ENCODE measurements around the gene NUBP2.
A peak's percentile ranks its signal among the peaks of the same experiment; 100 is the strongest.

NUBP2 gene

GRCh38 chr16:1766231-1766630 is 16.5 kb upstream of the NUBP2 start:
- Histone ChIP-seq H3K4me3 (ENCODE audit: low read depth in 1 of 2, low read length in 2 of 2) (no peak overlapping the region), H3K36me3 (ENCODE audit: control insufficient read depth in 1 of 2, insufficient read depth in 2 of 2, low read length in 2 of 2) (peaks cover 21 to 68% of the 10 kb centered on the region in 2 donors), H3K27me3 (ENCODE audit: control insufficient read depth in 1 of 2, insufficient read depth in 2 of 2, low read length in 2 of 2) (no peaks in the 10 kb centered on the region), H3K9me3 (ENCODE audit: control insufficient read depth in 1 of 2, low read length in 2 of 2) (no peaks in the 10 kb centered on the region), H3K4me1 (ENCODE audit: control insufficient read depth in 1 of 2, insufficient read depth in 2 of 2, low read length in 2 of 2) (peaks cover 0 to 9% of the 10 kb centered on the region in 2 donors), H3K27ac (ENCODE audit: low read depth, low read length) (no peak overlapping the region), H3K9ac (ENCODE audit: low read depth in 1 of 2, low read length in 2 of 2) (no peak overlapping the region)

- Histone ChIP-seq H3K9ac (ENCODE audit: low read depth in 1 of 2, low read length in 2 of 2) (no peak overlapping the region), H3K4me1 (ENCODE audit: control insufficient read depth in 1 of 2, insufficient read depth in 2 of 2, low read length in 2 of 2) (peaks cover 0 to 9% of the 10 kb centered on the region in 2 donors), H3K27me3 (ENCODE audit: control insufficient read depth in 1 of 2, insufficient read depth in 2 of 2, low read length in 2 of 2) (no peaks in the 10 kb centered on the region), H3K4me3 (ENCODE audit: low read depth in 1 of 2, low read length in 2 of 2) (no peak overlapping the region), H3K27ac (ENCODE audit: low read depth, low read length) (no peak overlapping the region), H3K9me3 (ENCODE audit: control insufficient read depth in 1 of 2, low read length in 2 of 2) (no peaks in the 10 kb centered on the region), H3K36me3 (ENCODE audit: control insufficient read depth in 1 of 2, insufficient read depth in 2 of 2, low read length in 2 of 2) (peaks cover 21 to 67% of the 10 kb centered on the region in 2 donors)
These were observed 16.1 kb upstream of the NUBP2 start for GRCh38 chr16:1766701-1767100.

GRCh38 chr16:1767116-1767994 is 15.4 kb upstream of the NUBP2 start:
- Histone ChIP-seq H3K27ac (ENCODE audit: low read depth, low read length) (no peak overlapping the region), H3K4me1 (ENCODE audit: control insufficient read depth in 1 of 2, insufficient read depth in 2 of 2, low read length in 2 of 2) (peaks cover 0 to 16% of the 10 kb centered on the region in 2 donors), H3K9ac (ENCODE audit: low read depth in 1 of 2, low read length in 2 of 2) (no peak overlapping the region), H3K9me3 (ENCODE audit: control insufficient read depth in 1 of 2, low read length in 2 of 2) (no peaks in the 10 kb centered on the region), H3K27me3 (ENCODE audit: control insufficient read depth in 1 of 2, insufficient read depth in 2 of 2, low read length in 2 of 2) (no peaks in the 10 kb centered on the region), H3K36me3 (ENCODE audit: control insufficient read depth in 1 of 2, insufficient read depth in 2 of 2, low read length in 2 of 2) (peaks cover 15 to 62% of the 10 kb centered on the region in 2 donors), H3K4me3 (ENCODE audit: low read depth in 1 of 2, low read length in 2 of 2) (no peak overlapping the region)

- Histone ChIP-seq H3K9me3 (ENCODE audit: control insufficient read depth in 1 of 2, low read length in 2 of 2) (no peaks in the 10 kb centered on the region), H3K36me3 (ENCODE audit: control insufficient read depth in 1 of 2, insufficient read depth in 2 of 2, low read length in 2 of 2) (peaks cover 14 to 53% of the 10 kb centered on the region in 2 donors)
These were observed 14.5 kb upstream of the NUBP2 start for GRCh38 chr16:1768061-1768766.

GRCh38 chr16:1768767-1769401 is 13.9 kb upstream of the NUBP2 start:
- H3K27me3 ChIP-seq (ENCODE audit: control insufficient read depth in 1 of 2, insufficient read depth in 2 of 2, low read length in 2 of 2): no peaks in the 10 kb centered on the region
- no peak overlapping the region for H3K9ac ChIP-seq (ENCODE audit: low read depth in 1 of 2, low read length in 2 of 2)
- peaks cover 3 to 20% of the 10 kb centered on the region in 2 donors for H3K4me1 ChIP-seq (ENCODE audit: control insufficient read depth in 1 of 2, insufficient read depth in 2 of 2, low read length in 2 of 2)
- H3K4me3 ChIP-seq (ENCODE audit: low read depth in 1 of 2, low read length in 2 of 2): no peak overlapping the region
- H3K27ac ChIP-seq (ENCODE audit: low read depth, low read length): no peak overlapping the region
- no peaks in the 10 kb centered on the region for H3K9me3 ChIP-seq (ENCODE audit: control insufficient read depth in 1 of 2, low read length in 2 of 2)
- peaks cover 14 to 50% of the 10 kb centered on the region in 2 donors for H3K36me3 ChIP-seq (ENCODE audit: control insufficient read depth in 1 of 2, insufficient read depth in 2 of 2, low read length in 2 of 2)

More at GRCh38 chr16:1768061-1768766, 14.5 kb upstream of the NUBP2 start:
- H3K4me3 ChIP-seq (ENCODE audit: low read depth in 1 of 2, low read length in 2 of 2): no peak overlapping the region
- no peaks in the 10 kb centered on the region for H3K27me3 ChIP-seq (ENCODE audit: control insufficient read depth in 1 of 2, insufficient read depth in 2 of 2, low read length in 2 of 2)
- no peak overlapping the region for H3K9ac ChIP-seq (ENCODE audit: low read depth in 1 of 2, low read length in 2 of 2)
- H3K4me1 ChIP-seq (ENCODE audit: control insufficient read depth in 1 of 2, insufficient read depth in 2 of 2, low read length in 2 of 2): peaks cover 0 to 18% of the 10 kb centered on the region in 2 donors
- H3K27ac ChIP-seq (ENCODE audit: low read depth, low read length): no peak overlapping the region

GRCh38 chr16:1769402-1770300 is 13.1 kb upstream of the NUBP2 start:
- H3K27ac ChIP-seq (ENCODE audit: low read depth, low read length): no peak overlapping the region
- H3K9ac ChIP-seq (ENCODE audit: low read depth in 1 of 2, low read length in 2 of 2): peak overlapping the region in 1 of 2 donors; percentile 59
- H3K27me3 ChIP-seq (ENCODE audit: control insufficient read depth in 1 of 2, insufficient read depth in 2 of 2, low read length in 2 of 2): no peaks in the 10 kb centered on the region
- H3K4me1 ChIP-seq (ENCODE audit: control insufficient read depth in 1 of 2, insufficient read depth in 2 of 2, low read length in 2 of 2): peaks cover 10 to 28% of the 10 kb centered on the region in 2 donors
- H3K4me3 ChIP-seq (ENCODE audit: low read depth in 1 of 2, low read length in 2 of 2): peak overlapping the region; percentile 77 to 91
- H3K36me3 ChIP-seq (ENCODE audit: control insufficient read depth in 1 of 2, insufficient read depth in 2 of 2, low read length in 2 of 2): peaks cover 11 to 42% of the 10 kb centered on the region in 2 donors
- no peaks in the 10 kb centered on the region for H3K9me3 ChIP-seq (ENCODE audit: control insufficient read depth in 1 of 2, low read length in 2 of 2)

- H3K9me3 ChIP-seq (ENCODE audit: control insufficient read depth in 1 of 2, low read length in 2 of 2): no peaks in the 10 kb centered on the region
- peak overlapping the region; percentile 77 to 91 for H3K4me3 ChIP-seq (ENCODE audit: low read depth in 1 of 2, low read length in 2 of 2)
- H3K9ac ChIP-seq (ENCODE audit: low read depth in 1 of 2, low read length in 2 of 2): peak overlapping the region; percentile 57 to 59
- H3K4me1 ChIP-seq (ENCODE audit: control insufficient read depth in 1 of 2, insufficient read depth in 2 of 2, low read length in 2 of 2): peaks cover 12 to 31% of the 10 kb centered on the region in 2 donors
- H3K36me3 ChIP-seq (ENCODE audit: control insufficient read depth in 1 of 2, insufficient read depth in 2 of 2, low read length in 2 of 2): peaks cover 2 to 36% of the 10 kb centered on the region in 2 donors
- no peaks in the 10 kb centered on the region for H3K27me3 ChIP-seq (ENCODE audit: control insufficient read depth in 1 of 2, insufficient read depth in 2 of 2, low read length in 2 of 2)
- H3K27ac ChIP-seq (ENCODE audit: low read depth, low read length): peak overlapping the region; percentile 42
These were observed 12.2 kb upstream of the NUBP2 start for GRCh38 chr16:1770328-1771187.

GRCh38 chr16:1771188-1771863 is 11.4 kb upstream of the NUBP2 start, which contains the start of gene NME3:
Gene NME3, minus strand, starts transcription at chr16:1771543. Its CDS starts 9 bp downstream, at chr16:1771534.
- H3K4me1 ChIP-seq (ENCODE audit: control insufficient read depth in 1 of 2, insufficient read depth in 2 of 2, low read length in 2 of 2): peaks cover 12 to 31% of the 10 kb centered on the region in 2 donors
- H3K27me3 ChIP-seq (ENCODE audit: control insufficient read depth in 1 of 2, insufficient read depth in 2 of 2, low read length in 2 of 2): no peaks in the 10 kb centered on the region
- H3K9ac ChIP-seq (ENCODE audit: low read depth in 1 of 2, low read length in 2 of 2): peak within 1 kb of the TSS; percentile 59 to 75
- no peaks in the 10 kb centered on the region for H3K9me3 ChIP-seq (ENCODE audit: control insufficient read depth in 1 of 2, low read length in 2 of 2)
- H3K4me3 ChIP-seq (ENCODE audit: low read depth in 1 of 2, low read length in 2 of 2): peak within 1 kb of the TSS; percentile 77 to 91
- peak within 1 kb of the TSS; percentile 42 for H3K27ac ChIP-seq (ENCODE audit: low read depth, low read length)
- H3K36me3 ChIP-seq (ENCODE audit: control insufficient read depth in 1 of 2, insufficient read depth in 2 of 2, low read length in 2 of 2): peaks cover 6 to 35% of the 10 kb centered on the region in 2 donors
